ENCODE results near the gene PIP5K1B.

DNA sequence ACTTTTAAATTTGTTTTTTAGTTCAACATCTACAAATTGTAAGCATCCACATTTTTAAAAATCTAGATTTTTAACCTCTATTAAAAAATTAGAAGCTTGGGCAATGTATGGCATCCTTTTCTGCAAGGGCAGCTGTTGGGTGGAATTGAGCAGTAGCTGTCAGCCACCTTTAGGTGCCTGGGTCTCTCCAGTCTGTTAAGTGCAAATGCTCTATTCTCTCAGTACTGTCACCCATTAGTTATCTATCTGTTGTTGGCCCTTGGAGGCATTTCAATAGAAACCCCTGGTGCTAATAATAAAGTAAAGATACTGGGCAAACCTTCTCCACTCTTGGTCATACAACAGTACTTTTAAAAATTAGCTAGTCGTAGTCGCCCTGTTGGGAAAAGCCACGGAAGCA is 63.6 kb downstream of the PIP5K1B start:
- TF ChIP-seq, protein P1, sequence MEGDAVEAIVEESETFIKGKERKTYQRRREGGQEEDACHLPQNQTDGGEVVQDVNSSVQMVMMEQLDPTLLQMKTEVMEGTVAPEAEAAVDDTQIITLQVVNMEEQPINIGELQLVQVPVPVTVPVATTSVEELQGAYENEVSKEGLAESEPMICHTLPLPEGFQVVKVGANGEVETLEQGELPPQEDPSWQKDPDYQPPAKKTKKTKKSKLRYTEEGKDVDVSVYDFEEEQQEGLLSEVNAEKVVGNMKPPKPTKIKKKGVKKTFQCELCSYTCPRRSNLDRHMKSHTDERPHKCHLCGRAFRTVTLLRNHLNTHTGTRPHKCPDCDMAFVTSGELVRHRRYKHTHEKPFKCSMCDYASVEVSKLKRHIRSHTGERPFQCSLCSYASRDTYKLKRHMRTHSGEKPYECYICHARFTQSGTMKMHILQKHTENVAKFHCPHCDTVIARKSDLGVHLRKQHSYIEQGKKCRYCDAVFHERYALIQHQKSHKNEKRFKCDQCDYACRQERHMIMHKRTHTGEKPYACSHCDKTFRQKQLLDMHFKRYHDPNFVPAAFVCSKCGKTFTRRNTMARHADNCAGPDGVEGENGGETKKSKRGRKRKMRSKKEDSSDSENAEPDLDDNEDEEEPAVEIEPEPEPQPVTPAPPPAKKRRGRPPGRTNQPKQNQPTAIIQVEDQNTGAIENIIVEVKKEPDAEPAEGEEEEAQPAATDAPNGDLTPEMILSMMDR (IDR thresholded peaks at IDR 0.05): no peak
- TF ChIP-seq POLR2AphosphoS5 (IDR thresholded peaks at IDR 0.05; ENCODE audit: low read depth, low read length) (no peak), TCF7L2 (IDR thresholded peaks at IDR 0.05; ENCODE audit: low read depth, low read length) (no peak), SIN3A (IDR thresholded peaks at IDR 0.05; ENCODE audit: borderline replicate concordance, insufficient read depth, low read depth, low read length) (no peak)
- TF ChIP-seq, protein P2, sequence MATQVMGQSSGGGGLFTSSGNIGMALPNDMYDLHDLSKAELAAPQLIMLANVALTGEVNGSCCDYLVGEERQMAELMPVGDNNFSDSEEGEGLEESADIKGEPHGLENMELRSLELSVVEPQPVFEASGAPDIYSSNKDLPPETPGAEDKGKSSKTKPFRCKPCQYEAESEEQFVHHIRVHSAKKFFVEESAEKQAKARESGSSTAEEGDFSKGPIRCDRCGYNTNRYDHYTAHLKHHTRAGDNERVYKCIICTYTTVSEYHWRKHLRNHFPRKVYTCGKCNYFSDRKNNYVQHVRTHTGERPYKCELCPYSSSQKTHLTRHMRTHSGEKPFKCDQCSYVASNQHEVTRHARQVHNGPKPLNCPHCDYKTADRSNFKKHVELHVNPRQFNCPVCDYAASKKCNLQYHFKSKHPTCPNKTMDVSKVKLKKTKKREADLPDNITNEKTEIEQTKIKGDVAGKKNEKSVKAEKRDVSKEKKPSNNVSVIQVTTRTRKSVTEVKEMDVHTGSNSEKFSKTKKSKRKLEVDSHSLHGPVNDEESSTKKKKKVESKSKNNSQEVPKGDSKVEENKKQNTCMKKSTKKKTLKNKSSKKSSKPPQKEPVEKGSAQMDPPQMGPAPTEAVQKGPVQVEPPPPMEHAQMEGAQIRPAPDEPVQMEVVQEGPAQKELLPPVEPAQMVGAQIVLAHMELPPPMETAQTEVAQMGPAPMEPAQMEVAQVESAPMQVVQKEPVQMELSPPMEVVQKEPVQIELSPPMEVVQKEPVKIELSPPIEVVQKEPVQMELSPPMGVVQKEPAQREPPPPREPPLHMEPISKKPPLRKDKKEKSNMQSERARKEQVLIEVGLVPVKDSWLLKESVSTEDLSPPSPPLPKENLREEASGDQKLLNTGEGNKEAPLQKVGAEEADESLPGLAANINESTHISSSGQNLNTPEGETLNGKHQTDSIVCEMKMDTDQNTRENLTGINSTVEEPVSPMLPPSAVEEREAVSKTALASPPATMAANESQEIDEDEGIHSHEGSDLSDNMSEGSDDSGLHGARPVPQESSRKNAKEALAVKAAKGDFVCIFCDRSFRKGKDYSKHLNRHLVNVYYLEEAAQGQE (IDR thresholded peaks at IDR 0.05; ENCODE audit: insufficient read depth in 1 of 2, low read depth in 2 of 2, low read length in 1 of 2): no peak
